ENCODE data around the gene RIC3.

The RIC3 gene

DNA sequence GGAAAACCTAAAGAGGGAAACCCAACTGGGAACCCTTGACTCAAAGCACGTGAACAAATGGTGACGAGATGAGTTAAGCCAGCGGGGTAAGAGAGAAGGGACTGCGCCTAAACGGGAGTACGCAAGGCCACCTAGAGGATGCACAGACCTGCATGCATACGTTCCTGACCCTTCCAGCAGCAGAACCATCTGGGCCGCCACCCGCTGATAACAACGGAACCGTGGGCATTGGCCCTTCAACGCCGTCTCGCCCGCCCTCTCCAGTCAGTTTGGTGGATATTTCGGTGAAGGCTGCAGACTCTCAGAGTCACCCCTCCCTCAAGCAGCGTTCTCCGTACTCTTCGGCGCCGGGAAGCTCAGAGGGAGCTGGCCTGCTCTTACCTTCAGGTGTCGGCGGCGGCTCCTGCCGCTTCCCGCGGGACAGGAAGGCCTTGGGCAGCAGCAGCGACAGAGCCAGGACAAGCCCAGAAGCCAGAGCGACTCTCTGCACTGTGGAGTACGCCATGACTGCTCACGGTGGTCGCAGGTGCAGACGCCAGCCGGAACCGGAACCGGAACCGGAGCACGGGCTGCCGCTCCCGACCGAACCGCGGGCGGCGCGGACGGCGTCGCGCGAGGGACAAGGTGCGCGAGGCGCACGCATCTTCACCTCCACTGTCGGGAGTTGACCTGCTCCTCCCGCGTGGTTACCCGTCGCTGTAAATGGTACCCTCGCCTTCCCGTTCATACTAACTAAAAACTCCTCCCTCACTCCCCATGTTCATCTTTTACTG is at the start of gene RIC3:
Gene RIC3, minus strand, starts transcription at position 541 of the 773 bp plus-strand sequence. Its CDS starts 36 bp downstream, at position 505.
- no peaks in the 10 kb centered on the region for H3K4me1 ChIP-seq (ENCODE audit: insufficient read depth, low read length)
- no peaks in the 10 kb centered on the region for H3K36me3 ChIP-seq (ENCODE audit: insufficient read depth, low read length)
- H3K9ac ChIP-seq (ENCODE audit: low read depth, low read length): peak within 1 kb of the TSS; percentile 90
- no peaks in the 10 kb centered on the region for H3K9me3 ChIP-seq (ENCODE audit: control insufficient read depth, insufficient read depth, low read length)

- Histone ChIP-seq H3K4me1 (ENCODE audit: insufficient read depth, low read length) (peaks cover 3% of the 10 kb centered on the region; the same call in 1 of the 2 replicates), H3K9ac (ENCODE audit: low read depth, low read length) (no peak overlapping the region), H3K9me3 (ENCODE audit: control insufficient read depth, insufficient read depth, low read length) (no peaks in the 10 kb centered on the region), H3K36me3 (ENCODE audit: insufficient read depth, low read length) (no peaks in the 10 kb centered on the region)
Measured at GRCh38 chr11:8218409-8218808, 49.6 kb upstream of the RIC3 start.

DNA sequence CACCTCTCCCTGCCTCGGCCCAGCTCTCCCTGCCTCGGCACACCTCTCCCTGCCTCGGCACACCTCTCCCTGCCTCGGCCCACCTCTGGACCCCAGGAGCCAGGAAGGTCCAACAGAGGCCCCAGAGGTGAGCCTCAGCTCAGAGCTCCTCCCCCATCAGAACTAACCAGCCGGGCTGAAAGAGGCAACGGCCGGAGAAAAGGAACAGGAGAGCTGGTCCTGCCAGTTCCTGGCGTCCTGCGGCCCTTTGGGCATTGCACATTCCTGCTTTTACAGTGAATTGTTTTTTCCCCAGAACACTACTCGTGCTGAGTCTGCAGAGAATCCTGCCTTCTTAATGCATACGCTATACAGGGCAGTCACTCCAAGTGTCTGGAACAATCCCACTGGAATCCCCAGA is 49.1 kb upstream of the RIC3 start:
- Histone ChIP-seq H3K36me3 (ENCODE audit: insufficient read depth, low read length) (no peaks in the 10 kb centered on the region), H3K9ac (ENCODE audit: low read depth, low read length) (no peak overlapping the region), H3K4me1 (ENCODE audit: insufficient read depth, low read length) (no peaks in the 10 kb centered on the region; the same call in 1 of the 2 replicates), H3K9me3 (ENCODE audit: control insufficient read depth, insufficient read depth, low read length) (no peaks in the 10 kb centered on the region)

DNA sequence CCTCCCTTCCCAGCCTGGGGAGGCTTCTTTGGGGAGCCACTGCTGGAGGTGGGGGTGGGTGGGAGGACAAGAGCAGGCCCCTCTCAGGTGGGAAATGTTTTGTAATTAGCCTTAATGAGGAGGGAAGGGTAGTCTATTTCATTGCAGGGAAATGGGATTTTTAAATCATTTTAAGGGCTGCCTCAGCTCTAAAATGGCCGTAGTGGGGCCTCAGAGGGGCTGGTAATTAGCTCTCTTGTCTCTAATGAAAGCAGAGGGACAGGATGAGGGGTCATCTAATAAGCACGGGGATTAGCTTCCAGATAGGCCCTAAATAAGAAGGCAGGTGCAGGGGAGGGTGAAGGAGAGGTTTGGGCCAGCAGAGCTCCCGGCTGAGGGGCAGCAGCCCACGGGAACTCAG is 48.3 kb upstream of the RIC3 start:
- Histone ChIP-seq H3K4me1 (ENCODE audit: insufficient read depth, low read length) (no peaks in the 10 kb centered on the region; the same call in 1 of the 2 replicates), H3K9me3 (ENCODE audit: control insufficient read depth, insufficient read depth, low read length) (no peaks in the 10 kb centered on the region), H3K36me3 (ENCODE audit: insufficient read depth, low read length) (no peaks in the 10 kb centered on the region), H3K9ac (ENCODE audit: low read depth, low read length) (no peak overlapping the region)

DNA sequence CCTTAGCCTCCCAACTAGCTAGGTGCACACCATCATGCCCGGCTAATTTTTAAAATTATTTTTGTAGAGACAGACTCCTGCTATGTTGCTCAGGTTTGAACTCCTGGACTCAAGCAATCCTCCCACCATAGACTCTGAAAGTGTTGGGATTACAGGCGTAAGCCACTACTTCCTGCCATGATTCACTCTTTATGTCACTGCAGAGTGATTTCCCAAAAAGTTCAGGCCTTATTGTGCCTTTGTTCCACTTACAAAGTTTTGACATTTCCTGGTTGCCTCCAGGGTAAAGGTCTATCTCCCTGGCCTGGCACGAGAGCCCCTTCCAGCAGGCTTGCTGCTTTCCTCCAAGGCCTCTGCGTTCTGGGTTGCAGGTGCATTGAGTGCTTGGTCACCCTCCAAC is 44.6 kb upstream of the RIC3 start:
- no peaks in the 10 kb centered on the region for H3K36me3 ChIP-seq (ENCODE audit: insufficient read depth, low read length)
- H3K9ac ChIP-seq (ENCODE audit: low read depth, low read length): no peak overlapping the region
- H3K9me3 ChIP-seq (ENCODE audit: control insufficient read depth, insufficient read depth, low read length): no peaks in the 10 kb centered on the region
- no peaks in the 10 kb centered on the region for H3K4me1 ChIP-seq (ENCODE audit: insufficient read depth, low read length)

DNA sequence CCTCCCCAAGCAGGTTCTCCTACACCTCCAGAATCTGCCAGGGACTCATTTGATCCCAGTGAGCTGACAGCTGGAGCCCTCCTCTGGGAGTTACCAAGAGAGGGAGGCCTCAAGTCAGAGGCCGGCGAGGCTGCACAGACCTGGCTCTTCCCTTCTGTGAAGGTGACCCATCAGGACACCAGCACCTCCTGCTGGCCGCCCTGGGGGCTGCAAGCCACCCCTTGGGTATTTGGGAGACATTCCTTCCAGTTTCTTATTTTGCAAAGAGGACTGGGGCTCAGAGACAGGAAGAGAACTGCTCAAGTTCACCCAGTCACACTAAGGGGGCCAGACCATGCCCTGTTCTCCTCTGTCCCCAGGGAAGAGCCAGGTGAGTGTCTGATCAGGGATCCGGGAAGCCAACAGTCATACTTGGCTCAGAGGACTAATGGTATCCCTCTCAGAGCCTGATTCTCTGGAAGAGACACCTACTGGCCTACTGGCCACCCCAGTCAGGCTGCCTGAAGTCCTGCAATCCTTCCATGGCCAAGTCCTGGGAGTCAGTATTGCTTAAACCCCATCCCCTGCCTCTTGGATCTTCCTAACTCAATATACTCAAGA is 40.5 kb upstream of the RIC3 start:
- Histone ChIP-seq H3K36me3 (ENCODE audit: insufficient read depth, low read length) (no peaks in the 10 kb centered on the region), H3K9me3 (ENCODE audit: control insufficient read depth, insufficient read depth, low read length) (no peaks in the 10 kb centered on the region), H3K4me1 (ENCODE audit: insufficient read depth, low read length) (peaks cover 12% of the 10 kb centered on the region; the same call in 1 of the 2 replicates), H3K9ac (ENCODE audit: low read depth, low read length) (no peak overlapping the region)

DNA sequence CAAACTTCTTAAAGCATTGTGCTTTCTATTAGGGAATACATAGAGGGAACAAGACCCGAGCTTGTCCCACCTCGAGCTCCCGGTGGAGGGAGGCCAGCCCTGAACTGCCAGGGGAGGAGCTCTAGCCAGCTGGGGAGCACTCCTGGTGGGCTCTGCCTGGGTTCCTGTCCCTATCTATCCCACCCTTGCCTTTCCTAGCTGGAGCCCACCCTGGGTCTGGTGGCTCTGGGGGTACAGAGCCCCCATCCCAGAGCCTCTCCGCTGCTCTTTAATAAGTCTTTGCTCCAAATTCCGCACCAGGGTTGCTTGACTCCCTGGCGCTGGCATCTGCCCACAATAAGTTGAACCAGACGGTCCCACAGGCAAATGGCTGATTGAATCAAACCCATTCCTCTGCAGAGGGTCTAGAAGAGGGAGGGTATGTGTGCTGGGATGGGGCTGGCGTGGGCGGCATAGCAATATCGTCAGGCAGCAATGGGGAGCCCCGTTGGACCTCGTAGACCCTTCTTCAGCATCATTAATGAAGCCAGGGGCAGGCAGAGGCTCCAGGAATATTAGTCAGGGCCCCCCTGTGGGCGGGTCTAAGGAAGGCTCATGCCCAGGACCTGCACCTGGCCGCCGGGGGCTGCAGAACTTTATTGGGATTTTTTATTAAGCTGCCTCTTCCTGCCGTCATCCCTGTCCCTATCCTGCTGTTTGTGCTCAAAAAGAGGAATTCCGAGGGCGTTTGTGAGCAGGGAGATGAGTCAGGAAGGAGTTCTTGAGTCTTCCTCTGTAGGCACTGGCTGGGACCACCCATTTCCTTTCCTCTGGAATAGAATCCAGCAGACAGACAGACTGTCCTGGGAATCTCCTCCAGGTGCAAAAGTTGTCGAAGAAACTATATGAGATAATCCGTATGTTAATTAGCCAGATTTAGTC is 38.5 kb upstream of the RIC3 start:
- Histone ChIP-seq H3K9ac (ENCODE audit: low read depth, low read length) (no peak overlapping the region), H3K4me1 (ENCODE audit: insufficient read depth, low read length) (peaks cover 12% of the 10 kb centered on the region; the same call in 1 of the 2 replicates), H3K36me3 (ENCODE audit: insufficient read depth, low read length) (no peaks in the 10 kb centered on the region), H3K9me3 (ENCODE audit: control insufficient read depth, insufficient read depth, low read length) (no peaks in the 10 kb centered on the region)

- Histone ChIP-seq H3K4me1 (ENCODE audit: insufficient read depth, low read length) (peaks cover 12% of the 10 kb centered on the region; the same call in 1 of the 2 replicates), H3K36me3 (ENCODE audit: insufficient read depth, low read length) (no peaks in the 10 kb centered on the region), H3K9ac (ENCODE audit: low read depth, low read length) (no peak overlapping the region), H3K9me3 (ENCODE audit: control insufficient read depth, insufficient read depth, low read length) (no peaks in the 10 kb centered on the region)
Measured at GRCh38 chr11:8206251-8207079, 37.6 kb upstream of the RIC3 start.

- Histone ChIP-seq H3K9me3 (ENCODE audit: control insufficient read depth, insufficient read depth, low read length) (no peaks in the 10 kb centered on the region), H3K4me1 (ENCODE audit: insufficient read depth, low read length) (peaks cover 12% of the 10 kb centered on the region; the same call in 1 of the 2 replicates), H3K36me3 (ENCODE audit: insufficient read depth, low read length) (no peaks in the 10 kb centered on the region), H3K9ac (ENCODE audit: low read depth, low read length) (no peak overlapping the region)
Measured at GRCh38 chr11:8205566-8205965, 36.7 kb upstream of the RIC3 start.

GRCh38 chr11:8204596-8204995 is 35.8 kb upstream of the RIC3 start:
- Histone ChIP-seq H3K4me1 (ENCODE audit: insufficient read depth, low read length) (peaks cover 12% of the 10 kb centered on the region; the same call in 1 of the 2 replicates), H3K9me3 (ENCODE audit: control insufficient read depth, insufficient read depth, low read length) (no peaks in the 10 kb centered on the region), H3K9ac (ENCODE audit: low read depth, low read length) (no peak overlapping the region), H3K36me3 (ENCODE audit: insufficient read depth, low read length) (no peaks in the 10 kb centered on the region)

DNA sequence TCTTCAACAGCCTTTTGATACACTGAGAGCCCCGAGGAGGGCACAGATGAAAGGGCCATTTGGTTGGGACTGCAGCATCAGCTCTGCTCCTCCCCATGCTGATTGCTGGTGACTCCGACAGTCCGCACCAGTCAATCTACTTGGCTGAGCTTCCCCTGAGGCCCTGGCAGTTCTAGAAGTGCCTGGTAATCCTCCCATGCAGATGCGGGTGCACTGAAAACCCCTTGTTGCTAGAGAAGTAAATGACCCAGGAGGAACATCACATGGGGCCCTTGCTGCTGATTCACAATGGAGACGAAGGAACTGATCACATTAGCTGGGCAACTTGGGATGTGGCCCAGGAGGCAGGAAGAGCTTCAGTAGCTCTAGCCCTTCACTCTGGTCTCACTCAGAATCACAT is 35.2 kb upstream of the RIC3 start:
- H3K36me3 ChIP-seq (ENCODE audit: insufficient read depth, low read length): no peaks in the 10 kb centered on the region
- no peaks in the 10 kb centered on the region for H3K9me3 ChIP-seq (ENCODE audit: control insufficient read depth, insufficient read depth, low read length)
- peaks cover 12% of the 10 kb centered on the region; the same call in 1 of the 2 replicates for H3K4me1 ChIP-seq (ENCODE audit: insufficient read depth, low read length)
- no peak overlapping the region for H3K9ac ChIP-seq (ENCODE audit: low read depth, low read length)

- Histone ChIP-seq H3K9ac (ENCODE audit: low read depth, low read length) (no peak overlapping the region), H3K4me1 (ENCODE audit: insufficient read depth, low read length) (peaks cover 12% of the 10 kb centered on the region; the same call in 1 of the 2 replicates), H3K36me3 (ENCODE audit: insufficient read depth, low read length) (no peaks in the 10 kb centered on the region), H3K9me3 (ENCODE audit: control insufficient read depth, insufficient read depth, low read length) (no peaks in the 10 kb centered on the region)
Measured at GRCh38 chr11:8203414-8203715, 34.5 kb upstream of the RIC3 start.

- no peaks in the 10 kb centered on the region for H3K9me3 ChIP-seq (ENCODE audit: control insufficient read depth, insufficient read depth, low read length)
- H3K9ac ChIP-seq (ENCODE audit: low read depth, low read length): no peak overlapping the region
- no peaks in the 10 kb centered on the region for H3K36me3 ChIP-seq (ENCODE audit: insufficient read depth, low read length)
- H3K4me1 ChIP-seq (ENCODE audit: insufficient read depth, low read length): peaks cover 12% of the 10 kb centered on the region; the same call in 1 of the 2 replicates
Measured at GRCh38 chr11:8202516-8203413, 33.9 kb upstream of the RIC3 start.
